OCI-LY3 (cell line): ENCODE results near the gene GPATCH4.

ENCODE experiments used
- EZH2phosphoT487 ChIP-seq: fragments of 200-600 bp; shearing (Covaris generic); IDR thresholded peaks from 2 replicates; pipeline ENCODE4 v1.6.1; 2018; ENCODE audit warnings: antibody characterized with exemption, mixed run types, low read depth
- TF ChIP-seq, protein P1 (sequence below): fragments of 200-600, 300-600 bp; sonication (generic); IDR thresholded peaks from 2 replicates; pipeline ENCODE4 v1.5.1; 2014; ENCODE audit warnings: antibody characterized with exemption, low read length, low read depth

DNA sequence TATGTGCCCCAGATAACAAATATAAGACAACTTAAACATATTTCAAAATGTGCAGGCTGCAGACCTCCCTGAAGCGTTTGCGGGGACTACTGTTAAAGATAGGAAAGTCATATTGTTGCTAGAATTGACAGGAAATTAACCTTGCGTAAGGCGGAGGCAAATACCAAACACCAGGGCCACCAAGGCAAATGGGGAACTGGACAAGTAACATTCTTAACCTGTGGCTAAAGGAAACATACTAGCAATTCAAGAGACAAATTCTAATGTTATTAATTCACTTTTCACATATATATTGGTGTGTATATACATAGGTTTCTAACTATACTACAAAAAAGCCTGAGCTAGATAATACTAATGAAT is 24.8 kb upstream of the GPATCH4 start:
- TF ChIP-seq, protein P1, sequence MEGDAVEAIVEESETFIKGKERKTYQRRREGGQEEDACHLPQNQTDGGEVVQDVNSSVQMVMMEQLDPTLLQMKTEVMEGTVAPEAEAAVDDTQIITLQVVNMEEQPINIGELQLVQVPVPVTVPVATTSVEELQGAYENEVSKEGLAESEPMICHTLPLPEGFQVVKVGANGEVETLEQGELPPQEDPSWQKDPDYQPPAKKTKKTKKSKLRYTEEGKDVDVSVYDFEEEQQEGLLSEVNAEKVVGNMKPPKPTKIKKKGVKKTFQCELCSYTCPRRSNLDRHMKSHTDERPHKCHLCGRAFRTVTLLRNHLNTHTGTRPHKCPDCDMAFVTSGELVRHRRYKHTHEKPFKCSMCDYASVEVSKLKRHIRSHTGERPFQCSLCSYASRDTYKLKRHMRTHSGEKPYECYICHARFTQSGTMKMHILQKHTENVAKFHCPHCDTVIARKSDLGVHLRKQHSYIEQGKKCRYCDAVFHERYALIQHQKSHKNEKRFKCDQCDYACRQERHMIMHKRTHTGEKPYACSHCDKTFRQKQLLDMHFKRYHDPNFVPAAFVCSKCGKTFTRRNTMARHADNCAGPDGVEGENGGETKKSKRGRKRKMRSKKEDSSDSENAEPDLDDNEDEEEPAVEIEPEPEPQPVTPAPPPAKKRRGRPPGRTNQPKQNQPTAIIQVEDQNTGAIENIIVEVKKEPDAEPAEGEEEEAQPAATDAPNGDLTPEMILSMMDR: no peak
- no peak for TF ChIP-seq EZH2phosphoT487
